CD4-positive, alpha-beta T cell treated with Interleukin-12 subunit alpha and Interleukin-12 subunit beta, for 1 hour (primary cell): ENCODE data around the gene GRIK4.

Source experiments
- DNase-seq: peaks from one replicate; pipeline ENCODE4 v3.0.0-alpha.2; 2020

Gene GRIK4

GRCh38 chr11:120714438-120714837 lies 202.9 kb downstream of the GRIK4 start:
- DNase-seq: no peak

DNA sequence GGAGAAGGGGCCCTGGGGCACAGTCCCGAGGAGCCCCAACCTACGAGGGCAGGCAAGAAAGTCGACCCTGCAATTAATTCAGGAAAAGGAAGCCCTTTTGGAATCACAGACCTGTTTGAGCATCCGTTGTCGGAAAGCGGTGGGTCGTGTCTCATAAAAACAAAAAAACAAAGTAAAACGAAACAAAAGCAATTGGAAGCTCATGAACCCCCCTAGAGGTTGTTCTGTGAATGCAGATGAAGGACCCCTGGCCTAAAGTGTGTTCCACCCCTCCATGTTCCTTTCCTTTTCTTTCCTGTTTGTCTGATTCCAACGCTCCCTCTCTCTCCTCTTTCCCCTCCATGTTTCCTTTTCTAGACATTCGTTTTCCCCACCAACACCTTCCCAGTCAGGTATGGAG lies 203.7 kb downstream of the GRIK4 start:
- no peak for DNase-seq

DNA sequence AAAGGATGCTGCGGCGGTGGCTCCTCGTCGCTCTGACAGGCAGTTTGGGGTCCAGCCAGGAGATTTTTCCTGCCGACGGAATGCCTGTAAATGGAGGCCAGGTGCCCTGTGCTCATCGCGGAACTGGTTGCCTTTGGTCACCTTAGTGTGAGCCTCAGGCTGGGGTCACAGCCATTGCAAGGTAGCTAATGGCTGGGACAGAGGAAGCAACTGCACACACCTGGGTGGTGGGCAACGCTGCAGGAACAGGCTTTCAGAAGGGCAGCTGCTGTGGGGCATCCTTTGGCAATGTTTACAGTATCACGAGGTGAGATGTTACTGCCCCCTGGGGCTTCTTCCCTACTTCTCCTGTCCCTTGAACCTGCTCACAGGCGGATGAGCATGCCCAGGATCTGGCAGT lies 205.5 kb downstream of the GRIK4 start:
- DNase-seq: no peak

DNA sequence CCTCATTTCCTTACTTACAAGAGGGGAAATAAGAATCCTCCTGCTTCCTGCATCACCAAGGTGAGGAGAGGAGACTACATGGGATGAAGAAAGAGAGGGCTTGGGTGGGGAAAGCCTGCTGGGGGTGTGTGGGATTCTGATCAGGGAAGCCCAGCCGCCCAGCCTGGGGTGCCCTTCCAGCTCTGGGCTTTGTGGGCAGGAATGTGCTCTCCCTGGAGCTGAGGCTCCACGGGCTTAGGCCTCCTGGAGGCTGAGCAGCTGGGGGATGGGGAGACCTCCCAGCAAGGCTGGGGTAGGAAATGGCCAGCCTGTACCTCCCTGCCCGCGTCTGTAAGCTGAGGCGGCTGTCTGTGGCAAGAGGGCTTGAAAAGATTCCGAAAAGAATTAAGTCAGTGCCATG lies 206.1 kb downstream of the GRIK4 start:
- no peak for DNase-seq

- no peak for DNase-seq
Observed at GRCh38 chr11:120718171-120718570, 206.6 kb downstream of the GRIK4 start.

DNA sequence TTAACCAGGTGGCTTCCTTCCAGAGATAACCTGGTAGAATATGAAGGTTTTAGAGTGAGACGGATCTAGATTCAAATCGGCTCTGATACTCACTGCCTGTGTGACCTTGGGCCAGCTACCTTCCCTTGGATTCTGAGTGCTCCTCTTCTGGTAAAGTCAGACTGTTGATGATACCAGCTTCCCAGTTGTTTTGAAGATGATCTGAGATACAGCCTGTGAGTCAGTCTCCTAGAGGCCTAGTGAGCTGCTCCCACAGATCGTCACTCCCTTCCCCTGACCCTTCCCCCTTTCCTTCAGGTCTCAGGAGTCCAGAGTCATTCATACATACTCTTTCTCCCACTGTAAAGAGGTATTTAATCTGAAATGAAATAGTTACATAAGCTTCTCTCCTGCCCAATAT lies 207.8 kb downstream of the GRIK4 start:
- DNase-seq: no peak

DNA sequence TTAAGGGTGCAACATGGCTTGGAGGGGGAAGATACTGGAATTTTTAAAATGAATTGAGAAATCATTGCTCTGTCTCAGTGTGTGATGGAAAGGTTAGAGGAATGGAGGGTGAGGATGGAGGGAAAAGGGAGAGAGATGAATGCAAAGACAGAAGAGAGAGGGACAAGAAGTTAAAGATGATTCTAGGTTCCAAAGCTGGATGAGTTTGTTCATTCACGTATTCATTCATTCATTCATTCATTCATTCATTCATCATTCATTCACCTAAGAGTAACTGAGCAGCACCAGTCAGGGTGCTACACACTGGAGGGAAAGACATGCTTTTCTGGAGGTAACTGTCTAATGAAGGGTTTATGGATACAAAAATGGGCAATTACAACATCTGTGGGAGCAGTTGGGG lies 209.2 kb downstream of the GRIK4 start:
- DNase-seq: no peak

GRCh38 chr11:120722524-120722923 lies 211.0 kb downstream of the GRIK4 start:
- DNase-seq: no peak

DNA sequence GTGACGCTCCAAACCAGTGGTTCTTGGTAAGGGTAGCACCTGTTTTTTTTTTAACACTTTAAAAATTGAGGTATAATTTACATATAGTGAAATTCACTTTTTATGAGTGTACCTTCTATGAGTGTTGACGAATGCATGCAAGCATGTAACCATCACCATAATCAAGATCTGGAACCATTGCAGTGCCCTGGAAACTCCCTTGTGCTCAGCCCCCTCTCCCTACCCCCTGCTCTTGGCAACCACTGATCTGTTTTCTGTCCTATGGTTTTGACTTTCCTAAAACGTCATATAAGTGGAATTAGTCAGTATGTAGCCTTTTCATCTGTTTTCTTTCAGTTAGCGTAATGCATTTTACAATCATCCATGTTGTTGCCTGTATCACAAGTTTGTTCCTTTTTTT lies 212.2 kb downstream of the GRIK4 start:
- DNase-seq: no peak

GRCh38 chr11:120727752-120728151 lies 216.2 kb downstream of the GRIK4 start:
- no peak for DNase-seq

DNA sequence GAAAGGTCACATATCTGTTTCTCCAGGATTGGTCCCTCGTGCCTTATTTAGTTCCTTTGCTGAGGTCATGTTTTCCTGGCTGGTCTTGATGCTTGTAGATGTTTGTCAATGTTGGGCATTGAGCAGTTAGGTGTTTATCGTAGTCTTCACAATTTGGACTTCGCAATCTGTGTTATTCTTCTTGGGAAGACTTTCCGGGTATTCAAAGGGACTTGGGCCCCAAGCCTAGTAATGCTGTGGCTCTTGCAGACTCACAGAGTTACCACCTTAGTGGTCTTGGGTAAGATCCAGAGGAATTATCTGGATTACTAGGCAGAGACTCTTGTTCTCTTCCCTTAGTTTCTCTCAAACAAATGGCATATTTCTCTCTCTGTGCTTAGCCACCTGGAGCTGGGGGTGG lies 223.5 kb downstream of the GRIK4 start:
- DNase-seq: no peak

GRCh38 chr11:120738516-120739046 lies 227.0 kb downstream of the GRIK4 start:
- no peak for DNase-seq

DNA sequence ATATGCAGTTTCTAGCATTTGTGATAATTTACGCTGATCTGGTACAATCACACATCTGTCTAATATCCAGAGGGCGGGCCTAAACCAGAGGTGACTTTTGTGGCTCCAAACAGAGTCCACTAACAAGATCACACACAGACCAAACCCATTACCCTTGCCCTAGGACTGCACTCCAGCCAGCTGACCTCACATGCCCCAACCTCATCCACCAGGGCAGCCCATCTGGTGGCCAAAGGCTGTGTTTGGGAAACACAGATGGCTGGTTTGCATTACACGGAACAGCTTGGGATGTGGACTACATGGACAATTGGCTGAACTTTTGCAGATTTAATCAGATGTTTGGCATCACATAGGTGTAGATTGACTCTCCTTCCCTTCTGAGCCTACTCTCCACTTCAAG lies 228.2 kb downstream of the GRIK4 start:
- DNase-seq: no peak

DNA sequence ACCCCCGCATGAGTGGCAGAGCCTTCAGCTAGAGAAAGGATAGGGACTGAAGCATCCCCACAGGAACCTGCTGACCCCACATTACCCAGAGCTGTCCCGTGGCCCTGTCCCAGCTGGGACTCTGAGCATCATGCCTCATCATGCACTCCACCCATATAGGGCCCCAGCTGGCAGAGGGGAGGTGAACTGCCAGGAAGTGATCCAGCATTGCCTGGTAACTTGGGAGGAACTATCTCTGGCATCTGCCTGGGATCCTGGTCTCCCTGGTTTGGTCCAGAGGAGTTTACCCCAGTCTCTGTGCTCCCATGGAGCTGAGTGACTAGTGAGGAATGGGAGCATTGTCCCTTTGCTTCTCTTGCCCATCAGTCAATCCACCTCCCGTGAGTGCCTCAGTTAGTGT lies 228.8 kb downstream of the GRIK4 start:
- no peak for DNase-seq

GRCh38 chr11:120744016-120744994 lies 232.8 kb downstream of the GRIK4 start:
- no peak for DNase-seq

- DNase-seq: no peak
Observed at GRCh38 chr11:120746376-120746775, 234.8 kb downstream of the GRIK4 start.

DNA sequence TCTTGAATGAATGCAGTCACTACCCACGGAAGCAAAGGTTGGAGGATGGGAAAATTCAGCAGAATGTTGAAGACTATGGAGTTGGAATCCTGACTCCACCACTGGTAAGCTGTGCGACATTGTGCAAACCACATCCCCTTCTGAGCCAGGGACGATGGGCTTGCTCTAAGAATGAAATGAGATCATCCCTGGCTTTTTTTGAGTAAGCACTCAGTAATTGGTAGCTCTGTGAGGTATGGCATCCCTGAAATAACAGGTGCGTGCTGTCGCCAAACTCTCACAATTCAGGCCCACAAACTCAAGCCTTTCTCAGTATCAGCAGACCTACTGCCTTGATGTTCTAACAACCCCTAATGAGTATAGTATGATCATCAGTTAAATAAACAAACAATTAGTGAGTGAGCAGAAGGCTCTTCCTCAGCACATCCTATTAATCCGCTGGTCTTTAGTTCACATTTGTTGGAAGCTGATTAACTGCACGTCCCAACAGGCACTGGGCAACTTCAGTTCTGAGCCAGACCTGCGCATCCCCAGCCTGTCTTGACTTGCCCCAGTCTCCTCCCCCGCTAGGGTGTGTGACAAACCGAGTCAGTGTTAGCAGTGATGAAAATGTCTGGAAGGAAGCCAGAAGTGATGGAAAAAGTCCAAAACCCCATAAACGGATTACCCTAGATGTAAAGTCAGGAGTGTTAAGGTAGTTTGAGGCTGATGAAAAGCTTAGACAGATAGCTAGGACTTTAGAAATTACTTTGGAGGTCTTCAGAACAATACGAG lies 235.5 kb downstream of the GRIK4 start:
- DNase-seq: no peak

- DNase-seq: no peak
Observed at GRCh38 chr11:120747850-120748814, 236.6 kb downstream of the GRIK4 start.

- DNase-seq: no peak
Observed at GRCh38 chr11:120749395-120749794, 237.8 kb downstream of the GRIK4 start.

DNA sequence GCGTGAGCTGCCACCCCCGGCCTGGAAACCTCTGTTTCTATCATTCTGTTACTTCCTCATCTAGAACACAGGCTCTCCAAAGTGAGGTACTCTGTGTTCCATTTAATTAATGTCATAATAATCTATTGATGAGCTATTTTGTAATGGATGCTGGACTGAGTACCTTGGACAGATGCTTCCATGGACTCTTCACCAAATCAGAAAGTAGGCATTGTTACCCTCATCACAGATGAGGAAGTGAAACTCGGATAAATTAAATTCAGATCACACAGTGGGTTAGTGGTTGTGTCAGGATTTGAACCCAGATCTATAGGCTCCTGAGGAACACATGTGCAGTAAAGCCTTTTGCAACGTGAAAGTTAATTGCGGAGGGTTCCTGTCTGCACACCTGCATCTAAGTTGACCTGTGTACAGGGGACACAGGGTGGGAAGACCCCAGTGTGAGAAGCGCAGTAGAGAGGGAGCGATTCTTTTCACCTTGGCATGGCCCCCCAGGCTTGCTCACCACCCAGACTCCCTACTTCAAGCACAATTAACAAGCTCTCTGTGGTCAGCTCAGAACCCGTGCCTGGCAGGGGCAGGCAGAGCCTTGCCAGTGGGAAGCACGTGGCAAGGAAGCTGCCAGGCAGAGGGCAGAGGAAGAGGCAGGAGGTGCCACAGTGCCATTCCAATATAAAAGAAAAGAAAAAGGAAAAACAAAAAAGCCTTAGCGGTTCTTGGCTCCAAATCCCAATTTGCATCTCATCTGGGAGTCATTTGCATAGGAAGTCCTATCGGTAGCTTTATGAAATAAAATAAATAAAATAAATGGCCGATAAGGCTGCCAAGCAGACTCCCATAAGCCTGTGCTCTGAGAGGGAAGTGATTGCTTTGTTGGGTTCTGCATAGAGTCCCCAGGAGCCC lies 239.3 kb downstream of the GRIK4 start:
- no peak for DNase-seq

DNA sequence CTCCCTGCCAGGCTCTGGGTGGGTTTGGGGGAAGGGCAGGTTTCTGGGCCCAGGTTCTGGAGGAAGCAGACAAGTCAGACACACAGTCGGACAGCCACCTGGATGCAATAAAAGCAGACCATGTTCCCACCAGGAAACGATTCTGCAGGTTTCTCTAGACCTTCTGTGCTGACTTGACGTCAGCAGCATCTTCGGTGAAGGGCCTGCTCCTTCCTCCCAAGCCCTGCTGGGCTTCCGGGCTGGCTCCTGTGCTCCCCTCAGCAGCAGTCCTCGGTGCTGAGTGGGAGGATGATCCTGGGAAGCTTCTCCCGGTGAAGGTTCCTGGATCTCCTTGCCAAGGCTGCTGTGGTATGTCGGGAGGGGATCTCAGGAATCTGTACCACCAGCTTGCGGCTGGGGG lies 240.0 kb downstream of the GRIK4 start:
- no peak for DNase-seq

DNA sequence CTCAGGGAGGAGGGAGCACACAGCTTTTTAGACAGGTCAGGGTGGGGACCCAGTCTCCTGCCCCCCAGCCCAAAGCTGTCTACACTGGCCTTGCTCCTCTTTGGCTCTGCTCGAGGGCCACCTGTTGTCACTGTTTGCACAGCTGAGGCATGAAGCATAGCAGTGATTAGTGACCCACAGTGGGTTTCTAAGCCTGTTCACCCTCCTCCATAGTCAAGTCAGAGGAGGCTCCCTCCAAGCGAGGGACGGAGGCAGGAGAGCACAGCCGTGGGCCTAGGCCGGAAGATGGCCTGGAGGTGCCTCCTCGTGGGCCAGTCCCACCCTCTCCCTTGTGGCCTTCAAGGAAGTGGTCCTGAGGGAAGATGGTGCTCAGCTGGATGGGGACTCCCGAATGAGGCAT lies 241.1 kb downstream of the GRIK4 start:
- DNase-seq: no peak
